HCT116 (cell line): ENCODE measurements around the gene NEU4. TPM values are rescaled to one million over a fixed set of nuclear protein-coding genes. Genes with fewer than 3 reads are reported as not detected.

Source experiments
- ATAC-seq: fragments of 200-7000 bp; cut with Tn5 transposase; 2 replicates; pipeline ENCODE4 v1.9.1; 2020; ENCODE audit warnings: mild to moderate bottlenecking, moderate library complexity
- BruUV-seq: library from RNA; stranded (reverse); fragments of 400-500 nt; replicated peaks from 2 replicates; lab custom pipeline; 2021; lab: Mats Ljungman, UMichigan
- CTCF ChIA-PET: fragments of 300-600 bp; sonication (Branson Sonifier 250); formaldehyde crosslinking; loops from one replicate; lab custom pipeline; 2021; ENCODE audit warnings: antibody characterized with exemption; lab: Charles Lee
- POLR2A ChIA-PET: fragments of 300-600, 350-600 bp; sonication (Branson Sonifier 250); formaldehyde crosslinking; loops from one replicate; lab custom pipeline; 2021; ENCODE audit warnings: antibody characterized with exemption; lab: Charles Lee
- RAD21 ChIA-PET, 2 experiments: fragments of 300-600 bp; sonication (Branson Sonifier 250); formaldehyde crosslinking; loops; one replicate each; lab custom pipeline; 2023; ENCODE audit warnings: low total read pairs in 2 of 2; ENCODE audit not compliant: uncharacterized antibody in 2 of 2, unreplicated experiment in 2 of 2, low non-redundant PET in 1 of 2; lab: Charles Lee
- DNase-seq: peaks from one replicate; pipeline ENCODE4 v3.0.0-alpha.2; 2010; ENCODE audit warnings: low read depth, low spot score
- H2AFZ ChIP-seq: fragments of 200-600 bp; shearing (Covaris generic), sonication (generic); 2 replicates; pipeline ENCODE4 v1.6.1; 2017; ENCODE audit warnings: low read depth, mixed run types, mixed read lengths, antibody characterized with exemption, low read length; ENCODE audit not compliant: poor library complexity, severe bottlenecking
- H3K27ac ChIP-seq: 2 replicates; pipeline ENCODE4 v1.5.1; 2012; ENCODE audit warnings: low read depth, low read length
- H3K27me3 ChIP-seq: fragments of 200-600 bp; sonication (generic); 2 replicates; pipeline ENCODE4 v1.6.1; 2016; ENCODE audit warnings: mixed run types, low read length, mixed read lengths; ENCODE audit not compliant: insufficient read depth
- H3K36me3 ChIP-seq, 2 experiments: fragments of 200-500 bp in 1 of 2; fragments of 200-600 bp in 1 of 2; sonication (Bioruptor generic) in 1 of 2; sonication (generic) in 1 of 2; 2 replicates each; pipeline versions ENCODE4 v1.5.1 to v1.6.1; 2014 to 2016; ENCODE audit warnings: low read length in 2 of 2, inconsistent platforms in 1 of 2, mixed read lengths in 1 of 2, mixed run types in 1 of 2; ENCODE audit not compliant: insufficient read depth in 2 of 2, control insufficient read depth in 1 of 2
- H3K4me1 ChIP-seq, 2 experiments: fragments of 200-600 bp in 1 of 2; sonication (generic) in 1 of 2; 2 replicates each; pipeline versions ENCODE4 v1.5.1 to v1.6.1; 2012 to 2017; ENCODE audit warnings: low read length in 2 of 2, inconsistent platforms in 1 of 2, mild to moderate bottlenecking in 1 of 2, mixed read lengths in 1 of 2, mixed run types in 1 of 2, moderate library complexity in 1 of 2; ENCODE audit not compliant: insufficient read depth in 2 of 2, control insufficient read depth in 1 of 2
- H3K4me2 ChIP-seq: fragments of 200-600 bp; sonication (generic); 2 replicates; pipeline ENCODE4 v1.6.1; 2017; ENCODE audit warnings: mixed run types, low read length, mixed read lengths
- H3K4me3 ChIP-seq, 2 experiments: fragments of 200-600 bp in 1 of 2; sonication (generic) in 1 of 2; replicated peaks in 1 of 2; 2 replicates each; pipeline ENCODE4 v1.5.1; 2011 to 2016; ENCODE audit warnings: low read length in 2 of 2, control low read depth in 1 of 2, low read depth in 1 of 2, mild to moderate bottlenecking in 1 of 2, mixed read lengths in 1 of 2, mixed run types in 1 of 2
- H3K79me2 ChIP-seq: fragments of 200-600 bp; sonication (generic); 2 replicates; pipeline ENCODE4 v1.6.1; 2017; ENCODE audit warnings: mild to moderate bottlenecking, mixed run types, low read length, moderate library complexity, mixed read lengths; ENCODE audit not compliant: insufficient read depth
- H3K9ac ChIP-seq: fragments of 200-600 bp; sonication (generic); 2 replicates; pipeline ENCODE4 v1.6.1; 2016; ENCODE audit warnings: low read length, mixed read lengths
- H3K9me2 ChIP-seq: fragments of 200-600 bp; sonication (generic), shearing (Covaris generic); 2 replicates; pipeline ENCODE4 v1.6.1; 2017; ENCODE audit warnings: mixed run types, mild to moderate bottlenecking, moderate library complexity; ENCODE audit not compliant: insufficient read depth
- H3K9me3 ChIP-seq, 2 experiments: fragments of 200-500 bp in 1 of 2; fragments of 200-600 bp in 1 of 2; sonication (Bioruptor generic) in 1 of 2; sonication (generic) in 1 of 2; 2 replicates each; pipeline ENCODE4 v1.6.1; 2014 to 2017; ENCODE audit warnings: low read length in 2 of 2, mixed read lengths in 2 of 2, inconsistent platforms in 1 of 2, low read depth in 1 of 2, mild to moderate bottlenecking in 1 of 2, mixed run types in 1 of 2, moderate library complexity in 1 of 2; ENCODE audit not compliant: control insufficient read depth in 1 of 2, insufficient read depth in 1 of 2
- H4K20me1 ChIP-seq: fragments of 200-600 bp; sonication (generic), shearing (Covaris generic); 2 replicates; pipeline ENCODE4 v1.6.1; 2017; ENCODE audit warnings: mixed run types, mild to moderate bottlenecking, moderate library complexity; ENCODE audit not compliant: insufficient read depth
- ATF3 ChIP-seq: IDR thresholded peaks from 2 replicates; pipeline ENCODE4 v1.6.1; 2012
- CBX3 ChIP-seq: IDR thresholded peaks from 2 replicates; pipeline ENCODE4 v1.6.1; 2012; ENCODE audit warnings: low read depth
- CEBPB ChIP-seq: IDR thresholded peaks from 2 replicates; pipeline ENCODE4 v1.6.1; 2012; ENCODE audit warnings: low read depth
- CTCF ChIP-seq, 3 experiments: fragments of 200-600 bp in 1 of 3; sonication (generic) in 1 of 3; IDR thresholded peaks in 2 of 3; conservative IDR thresholded peaks in 1 of 3; 2 replicates each; pipeline ENCODE4 v1.5.1; 2012 to 2017; ENCODE audit warnings: low read depth in 2 of 3, low read length in 2 of 3, antibody characterized with exemption in 1 of 3, borderline replicate concordance in 1 of 3, control low read depth in 1 of 3, mild to moderate bottlenecking in 1 of 3, mixed read lengths in 1 of 3, mixed run types in 1 of 3, moderate library complexity in 1 of 3; ENCODE audit not compliant: insufficient read depth in 1 of 3
- EGR1 ChIP-seq: IDR thresholded peaks from 2 replicates; pipeline ENCODE4 v1.6.1; 2012; ENCODE audit warnings: low read depth
- EZH2 ChIP-seq: fragments of 200-600 bp; sonication (generic); IDR thresholded peaks from 2 replicates; pipeline ENCODE4 v1.6.1; 2017; ENCODE audit warnings: antibody characterized with exemption, mixed run types
- EZH2phosphoT487 ChIP-seq: fragments of 200-600 bp; IDR thresholded peaks from 2 replicates; pipeline ENCODE4 v1.6.1; 2018; ENCODE audit warnings: antibody characterized with exemption, borderline replicate concordance
- FOSL1 ChIP-seq: IDR thresholded peaks from 2 replicates; pipeline ENCODE4 v1.6.1; 2012; ENCODE audit warnings: low read depth
- MAX ChIP-seq: IDR thresholded peaks from 2 replicates; pipeline ENCODE4 v1.6.1; 2012
- POLR2A ChIP-seq: IDR thresholded peaks from 2 replicates; pipeline ENCODE4 v1.7.0; 2011; ENCODE audit warnings: borderline replicate concordance; ENCODE audit not compliant: insufficient read depth, insufficient read length; ENCODE audit errors: extremely low read depth
- RAD21 ChIP-seq: IDR thresholded peaks from 2 replicates; pipeline ENCODE4 v1.6.1; 2012; ENCODE audit warnings: low read depth, mild to moderate bottlenecking
- REST ChIP-seq: IDR thresholded peaks from 2 replicates; pipeline ENCODE4 v1.6.1; 2012; ENCODE audit warnings: low read depth
- SIN3A ChIP-seq: IDR thresholded peaks from 2 replicates; pipeline ENCODE4 v1.6.1; 2012; ENCODE audit warnings: low read depth
- SP1 ChIP-seq: IDR thresholded peaks from 2 replicates; pipeline ENCODE4 v1.6.1; 2012; ENCODE audit warnings: low read depth
- SRF ChIP-seq: IDR thresholded peaks from 2 replicates; pipeline ENCODE4 v1.6.1; 2012; ENCODE audit warnings: low read depth
- TCF7L2 ChIP-seq: IDR thresholded peaks from 2 replicates; pipeline ENCODE4 v1.7.0; 2011; ENCODE audit warnings: borderline replicate concordance, inconsistent platforms; ENCODE audit not compliant: insufficient read depth, insufficient read length; ENCODE audit errors: extremely low read depth
- YY1 ChIP-seq: IDR thresholded peaks from 2 replicates; pipeline ENCODE4 v1.6.1; 2011; ENCODE audit warnings: low read length, low read depth, moderate library complexity, mild to moderate bottlenecking; ENCODE audit not compliant: insufficient replicate concordance; ENCODE audit errors: extremely low read depth
- ZBTB33 ChIP-seq: IDR thresholded peaks from 2 replicates; pipeline ENCODE4 v1.6.1; 2011; ENCODE audit warnings: mild to moderate bottlenecking, low read length, moderate library complexity; ENCODE audit not compliant: insufficient replicate concordance; ENCODE audit errors: extremely low read depth
- ZNF274 ChIP-seq: fragments of 200-500 bp; sonication (Bioruptor generic); IDR thresholded peaks from 2 replicates; pipeline ENCODE4 v1.6.1; 2014; ENCODE audit warnings: mild to moderate bottlenecking, low read depth, low read length, inconsistent platforms
- intact Hi-C: fragments of 100-400 bp; cut with micrococcal nuclease; formaldehyde crosslinking; loops from 2 replicates; pipeline ENCODE4 v1.10.0; 2022
- total RNA-seq: library from RNA; stranded (reverse); gene quantifications from one replicate; pipeline ENCODE4 v1.2.1, GENCODE V29; 2021; ENCODE audit not compliant: unreplicated experiment

NEU4 gene
- total RNA-seq, 1 experiment from 2014 or later: 0.34 TPM

- Histone ChIP-seq H3K9ac (no peak overlapping the region), H3K9me2 (no peaks in the 10 kb centered on the region), H3K36me3 (no peaks in the 10 kb centered on the region), H3K4me2 (no peak overlapping the region), H3K4me1 (no peaks in the 10 kb centered on the region; a peak in 1 of 4 replicates), H3K27ac (no peak overlapping the region), H4K20me1 (no peaks in the 10 kb centered on the region), H3K4me3 (no peak overlapping the region), H2AFZ (no peak overlapping the region), H3K9me3 (no peaks in the 10 kb centered on the region), H3K27me3 (no peaks in the 10 kb centered on the region), H3K79me2 (no peaks in the 10 kb centered on the region)
- ATAC-seq: no peak
- POLR2A ChIA-PET: no interaction called here
- BruUV-seq: no TSS peak
- no peak for DNase-seq
- TF ChIP-seq SP1 (no peak), ATF3 (no peak), CEBPB (no peak), SIN3A (no peak), POLR2A (no peak), REST (no peak), YY1 (no peak), CBX3 (no peak), ZBTB33 (no peak), FOSL1 (no peak), CTCF (IDR thresholded peaks at IDR 0.05 in 2 of 3, conservative IDR thresholded peaks at IDR 0.05 in 1 of 3; ENCODE audit: borderline replicate concordance in 1 of 3, insufficient read depth in 1 of 3, low read depth in 2 of 3, low read length in 2 of 3) (no peak), TCF7L2 (no peak), EGR1 (no peak), RAD21 (no peak), EZH2 (no peak), ZNF274 (no peak), EZH2phosphoT487 (no peak), SRF (no peak), MAX (no peak)
- CTCF ChIA-PET: no interaction called here
- RAD21 ChIA-PET: no interaction called here
- intact Hi-C loops: no loop called here
Measured at GRCh38 chr2:241854342-241855244, 45.6 kb downstream of the NEU4 start.
